Prostate gland (tissue), 2 donors: ENCODE data around the gene AQP1. TPM values are rescaled to one million over a fixed set of nuclear protein-coding genes. Genes with fewer than 3 reads are reported as not detected.

Experiments
- DNase-seq: peaks from one replicate; pipeline ENCODE4 v3.0.0-alpha.2; 2019; ENCODE audit warnings: low spot score
- H3K27ac ChIP-seq, 2 donors: fragments of 200-600 bp; sonication (generic); 2 replicates each; pipeline ENCODE4 v1.5.1; 2017 to 2019
- H3K27me3 ChIP-seq: fragments of 200-600 bp; sonication (generic); replicated peaks from 2 replicates; pipeline ENCODE4 v1.5.1; 2019; ENCODE audit not compliant: insufficient read depth
- H3K36me3 ChIP-seq, 2 donors: fragments of 200-600 bp; sonication (generic); 1 replicate in 1 of 2; 2 replicates in 1 of 2; pipeline versions ENCODE4 v1.5.1 to v1.8.1; 2017 to 2019
- H3K4me1 ChIP-seq: fragments of 200-600 bp; sonication (generic); replicated peaks from 2 replicates; pipeline ENCODE4 v1.5.1; 2019
- H3K4me3 ChIP-seq, 2 donors: fragments of 200-600 bp; sonication (generic); 2 replicates each; pipeline ENCODE4 v1.5.1; 2017 to 2019
- H3K9me3 ChIP-seq: fragments of 200-600 bp; sonication (generic); 2 replicates; pipeline ENCODE4 v1.5.1; 2017
- CTCF ChIP-seq, 4 experiments: fragments of 200-600 bp in 2 of 4; fragments of 450-650 bp in 2 of 4; sonication (generic) in 2 of 4; IDR thresholded peaks; 1 replicate in 3 of 4; 2 replicates in 1 of 4; pipeline ENCODE4 v1.5.1; 2016 to 2019; ENCODE audit warnings: antibody characterized with exemption in 4 of 4, mild to moderate bottlenecking in 2 of 4, moderate library complexity in 2 of 4
- POLR2A ChIP-seq: fragments of 450-650 bp; IDR thresholded peaks from one replicate; pipeline ENCODE4 v1.6.1; 2016; ENCODE audit warnings: antibody characterized with exemption, mild to moderate bottlenecking
- POLR2AphosphoS5 ChIP-seq: sonication (generic); formaldehyde crosslinking; IDR thresholded peaks from one replicate; pipeline ENCODE4 v1.6.1; 2017; ENCODE audit warnings: antibody characterized with exemption
- WGBS: methylation state at CpG from one replicate; pipeline ENCODE4 v1.1.5; 2018; 5-methylcytosine and 5-hydroxymethylcytosine counted together
- intact Hi-C: fragments of 100-400 bp; cut with DNase I; formaldehyde crosslinking; loops from one replicate; pipeline ENCODE4 v1.14.2; 2022
- total RNA-seq, 2 donors: library from RNA; depleted of rRNA; stranded (reverse); fragments of >200 nt; gene quantifications; one replicate each; pipeline ENCODE4 v1.1.0, GENCODE V29; 2016

The AQP1 gene
- total RNA-seq, 2 donors from 2014 or later = 89.4 to 117 TPM

- no peak for DNase-seq
- H3K27me3 ChIP-seq = no peaks in the 10 kb centered on the region
- no peak overlapping the region for H3K4me3 ChIP-seq
- H3K4me1 ChIP-seq = no peaks in the 10 kb centered on the region
- WGBS = 80% methylated on average over 10 of the region's 10 CpGs
- TF ChIP-seq CTCF (IDR thresholded peaks at IDR 0.05) = no peak
- no peak for TF ChIP-seq POLR2A
- TF ChIP-seq POLR2AphosphoS5 = no peak
- no peaks in the 10 kb centered on the region for H3K9me3 ChIP-seq
- intact Hi-C loops = no loop called here
- H3K27ac ChIP-seq = no peak overlapping the region
- H3K36me3 ChIP-seq = no peaks in the 10 kb centered on the region
These were observed 40.7 kb upstream of the AQP1 start for GRCh38 chr7:30870821-30871518.

DNA sequence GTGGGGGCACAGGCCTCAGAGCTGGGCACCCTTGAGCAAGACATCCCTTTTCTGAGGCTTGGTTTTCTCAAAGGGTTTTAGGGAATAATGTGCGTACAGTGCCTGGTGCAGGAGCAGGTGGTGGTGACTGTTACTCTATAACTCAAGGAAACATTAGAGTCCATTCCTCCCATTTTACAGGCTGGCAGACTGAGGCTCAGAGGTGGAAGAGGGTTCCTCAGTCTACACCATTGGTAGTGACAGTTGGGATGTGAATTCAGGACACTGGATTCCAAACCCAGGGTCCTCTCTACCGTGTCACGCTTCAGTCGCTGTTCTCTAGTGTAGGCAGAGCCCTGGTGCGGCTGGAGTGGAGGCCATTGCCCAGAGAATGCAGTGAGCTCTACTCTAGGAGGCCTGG is 40.0 kb upstream of the AQP1 start:
- Histone ChIP-seq H3K9me3 (no peaks in the 10 kb centered on the region), H3K27ac (no peak overlapping the region), H3K36me3 (no peaks in the 10 kb centered on the region), H3K4me3 (no peak overlapping the region), H3K4me1 (no peaks in the 10 kb centered on the region), H3K27me3 (no peaks in the 10 kb centered on the region)
- no peak for DNase-seq
- intact Hi-C loops = no loop called here
- WGBS = 96% methylated on average over 5 of the region's 5 CpGs
- no peak for TF ChIP-seq POLR2AphosphoS5
- TF ChIP-seq POLR2A = no peak
- TF ChIP-seq CTCF (IDR thresholded peaks at IDR 0.05) = no peak

GRCh38 chr7:30873207-30873606 is 38.4 kb upstream of the AQP1 start:
- H3K4me3 ChIP-seq = no peak overlapping the region
- DNase-seq = no peak
- no peaks in the 10 kb centered on the region for H3K36me3 ChIP-seq
- no peaks in the 10 kb centered on the region for H3K27me3 ChIP-seq
- H3K4me1 ChIP-seq = no peaks in the 10 kb centered on the region
- WGBS = 82% methylated on average over 2 of the region's 2 CpGs
- intact Hi-C loops = no loop called here
- TF ChIP-seq CTCF (IDR thresholded peaks at IDR 0.05) (no peak), POLR2AphosphoS5 (no peak), POLR2A (no peak)
- no peaks in the 10 kb centered on the region for H3K9me3 ChIP-seq
- no peak overlapping the region for H3K27ac ChIP-seq

GRCh38 chr7:30873656-30874055 is 38.0 kb upstream of the AQP1 start:
- Histone ChIP-seq H3K27me3 (no peaks in the 10 kb centered on the region), H3K9me3 (no peaks in the 10 kb centered on the region), H3K27ac (no peak overlapping the region), H3K36me3 (no peaks in the 10 kb centered on the region), H3K4me1 (no peaks in the 10 kb centered on the region), H3K4me3 (no peak overlapping the region)
- 63% methylated on average over 6 of the region's 6 CpGs for WGBS
- intact Hi-C loops = no loop called here
- no peak for TF ChIP-seq POLR2AphosphoS5
- TF ChIP-seq CTCF (IDR thresholded peaks at IDR 0.05) = no peak
- TF ChIP-seq POLR2A = no peak
- no peak for DNase-seq

- no peak for DNase-seq
- WGBS = 87% methylated on average over 5 of the region's 5 CpGs
- intact Hi-C loops = no loop called here
- Histone ChIP-seq H3K4me3 (no peak overlapping the region), H3K36me3 (no peaks in the 10 kb centered on the region), H3K9me3 (no peaks in the 10 kb centered on the region), H3K4me1 (no peaks in the 10 kb centered on the region), H3K27me3 (no peaks in the 10 kb centered on the region), H3K27ac (no peak overlapping the region)
- TF ChIP-seq POLR2AphosphoS5 = no peak
- TF ChIP-seq POLR2A = no peak
- TF ChIP-seq CTCF (IDR thresholded peaks at IDR 0.05) = no peak
These were observed 36.9 kb upstream of the AQP1 start for GRCh38 chr7:30874656-30875302.
